Stimulated activated CD4-positive, alpha-beta T cell treated with anti-CD3 and anti-CD28 coated beads, Interleukin-1b, Interleukin-23, amount 100 ng/mL, for 4 hours (primary cell): ENCODE measurements around the gene CDKN2A.

Source experiments
- DNase-seq, 2 donors: peaks; one replicate each; pipeline ENCODE4 v3.0.0-alpha.2; 2020; ENCODE audit warnings: low read depth in 2 of 2

Gene CDKN2A

DNA sequence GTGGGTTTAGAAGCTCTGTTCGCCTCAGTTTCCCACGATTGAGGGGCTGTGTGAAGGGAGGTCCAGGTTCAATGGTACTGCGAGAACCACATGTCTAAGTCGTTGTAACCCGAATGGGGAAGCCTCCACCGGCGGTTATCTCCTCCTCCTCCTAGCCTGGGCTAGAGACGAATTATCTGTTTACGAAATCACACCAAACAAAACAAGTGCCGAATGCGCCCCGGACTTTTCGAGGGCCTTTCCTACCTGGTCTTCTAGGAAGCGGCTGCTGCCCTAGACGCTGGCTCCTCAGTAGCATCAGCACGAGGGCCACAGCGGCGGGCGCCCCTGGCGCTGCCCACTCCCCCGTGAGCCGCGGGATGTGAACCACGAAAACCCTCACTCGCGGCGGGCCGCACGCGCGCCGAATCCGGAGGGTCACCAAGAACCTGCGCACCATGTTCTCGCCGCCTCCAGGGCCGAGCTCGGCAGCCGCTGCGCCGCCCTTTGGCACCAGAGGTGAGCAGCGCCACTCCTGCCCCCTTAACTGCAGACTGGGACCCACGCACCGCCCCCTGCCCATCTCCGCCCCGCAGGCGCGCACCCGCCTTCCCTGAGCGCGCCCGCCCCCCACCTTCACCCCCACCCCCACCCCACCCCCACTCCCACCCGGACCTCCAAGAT is at the start of gene CDKN2A:
TSS of gene CDKN2A (minus strand) at position 500 of the 663 bp plus-strand sequence.
- peak in 1 of 2 donors; percentile 17 for DNase-seq

DNA sequence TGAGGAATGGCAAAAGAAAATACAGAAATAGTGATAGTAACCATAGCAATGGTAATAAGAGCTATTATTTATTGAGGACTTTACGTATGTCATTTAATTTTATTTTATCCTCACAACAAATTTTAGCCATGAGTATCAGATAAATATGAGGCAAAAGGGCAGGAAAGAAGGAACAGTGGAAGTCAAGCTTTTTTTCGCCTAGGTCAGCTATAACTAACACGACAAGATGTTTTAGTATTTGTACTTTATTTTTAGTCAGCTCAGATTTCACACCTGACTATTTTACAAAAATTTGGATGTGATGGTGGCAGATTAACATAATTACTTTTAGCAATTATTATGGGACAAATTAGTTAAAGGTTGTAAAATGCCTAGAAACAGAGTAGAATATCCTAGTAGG is 49.7 kb upstream of the CDKN2A start:
- no peak for DNase-seq

DNA sequence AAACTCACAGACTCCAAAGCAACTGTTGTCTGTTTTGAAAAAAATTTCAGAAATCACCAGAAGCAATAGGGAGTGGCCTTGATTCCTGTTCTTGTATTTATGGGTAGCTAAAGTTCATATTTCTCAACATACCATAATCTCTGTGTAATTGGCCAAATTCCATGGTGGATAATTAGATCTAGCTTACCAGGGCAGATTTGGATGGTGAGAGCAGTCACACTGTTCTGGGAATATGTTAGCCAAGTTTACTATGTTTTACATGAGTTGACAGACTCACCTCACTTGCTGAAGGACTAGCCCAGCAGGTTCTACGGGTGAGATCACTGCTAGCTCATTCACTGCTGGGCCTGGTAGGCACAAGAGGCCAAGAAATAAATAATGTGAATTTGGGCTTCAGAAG is 47.6 kb upstream of the CDKN2A start:
- no peak for DNase-seq

DNA sequence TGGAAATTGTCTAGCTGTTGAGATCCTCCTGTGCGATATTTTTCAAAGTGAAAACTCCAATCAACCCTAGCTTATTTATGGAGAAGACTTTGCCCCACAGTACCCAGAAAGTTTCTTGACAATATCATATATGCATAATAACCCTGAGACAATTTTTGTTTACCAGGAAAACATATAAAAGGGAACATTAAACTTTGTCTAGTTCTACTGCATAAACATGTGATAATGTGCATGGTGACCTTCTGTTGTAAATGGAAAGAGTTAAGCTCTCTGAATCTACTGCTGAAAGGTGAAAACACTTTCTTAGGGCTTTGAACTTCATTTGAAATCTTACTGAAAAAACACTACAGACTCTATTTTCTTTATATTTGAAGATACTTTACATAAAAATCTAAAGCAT is 47.2 kb upstream of the CDKN2A start:
- no peak for DNase-seq

DNA sequence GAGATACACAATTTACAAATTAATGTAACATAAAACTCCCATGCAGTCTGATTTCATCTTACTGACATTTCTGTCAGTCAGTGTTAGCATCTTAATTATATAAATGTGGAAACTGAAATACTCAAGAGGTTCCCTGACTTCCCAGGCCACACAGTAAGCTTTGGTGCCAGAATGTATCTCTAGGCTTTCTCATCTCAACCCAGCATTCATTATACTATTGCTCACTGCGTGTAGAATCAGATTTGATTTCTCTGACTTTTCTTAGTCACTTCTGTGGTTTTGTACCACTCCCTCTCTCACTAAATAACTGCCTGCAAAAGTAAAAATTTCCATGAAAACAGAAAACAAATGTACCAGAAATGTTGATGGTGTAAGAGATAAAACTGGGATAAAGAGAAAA is 46.6 kb upstream of the CDKN2A start:
- no peak for DNase-seq

DNA sequence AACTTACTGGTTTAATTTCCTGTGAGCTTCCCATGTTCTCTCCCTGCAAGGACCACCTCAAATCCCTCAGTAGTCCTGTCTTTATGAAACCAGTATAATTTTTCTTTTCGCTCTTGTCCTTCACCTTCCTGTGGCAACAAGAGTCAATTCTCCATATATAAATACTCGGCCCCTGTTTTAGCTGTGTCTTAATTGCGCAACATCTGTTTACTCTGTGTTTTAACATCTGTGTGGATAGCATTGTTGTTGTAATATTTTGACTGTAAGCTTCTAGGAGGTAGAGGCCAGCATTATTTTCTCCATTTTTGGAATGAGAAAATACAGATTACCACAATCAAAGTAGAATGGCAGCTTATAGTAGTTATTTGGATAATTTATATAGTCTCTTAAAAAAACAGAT is 45.1 kb upstream of the CDKN2A start:
- no peak for DNase-seq

DNA sequence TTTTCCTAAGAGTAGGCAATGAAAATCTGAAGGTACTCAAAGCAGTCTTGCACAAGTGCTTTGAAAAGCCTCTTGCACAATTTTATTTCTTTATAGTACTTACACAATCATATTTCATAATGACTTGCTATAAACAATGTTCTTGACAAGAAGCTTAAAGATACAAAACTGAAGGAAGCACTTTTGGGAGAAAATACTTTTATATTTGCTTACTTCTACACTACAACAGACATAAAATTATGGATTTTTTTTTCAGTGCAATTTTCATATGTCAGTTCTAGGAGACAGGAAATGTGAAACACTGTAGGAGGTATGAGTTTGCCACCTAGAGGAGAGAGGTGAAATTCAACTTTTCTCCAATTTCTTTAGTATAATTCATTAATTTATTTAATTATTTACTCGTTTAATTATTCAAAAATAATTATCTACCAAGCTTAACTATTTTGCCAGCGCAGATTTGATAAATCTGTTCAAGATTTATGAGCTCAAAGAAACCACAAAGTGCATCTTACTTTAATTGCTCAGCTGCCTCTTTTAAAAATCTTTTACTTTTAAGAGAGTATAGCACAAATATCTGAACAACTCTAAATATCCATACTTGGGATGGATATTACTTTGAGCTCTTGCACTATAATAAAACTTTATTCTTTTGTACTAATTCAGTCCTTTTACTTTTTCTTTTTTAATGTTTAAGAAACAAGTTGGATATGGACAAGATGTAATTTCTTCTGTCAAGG is 43.9 kb upstream of the CDKN2A start:
- DNase-seq = no peak

DNA sequence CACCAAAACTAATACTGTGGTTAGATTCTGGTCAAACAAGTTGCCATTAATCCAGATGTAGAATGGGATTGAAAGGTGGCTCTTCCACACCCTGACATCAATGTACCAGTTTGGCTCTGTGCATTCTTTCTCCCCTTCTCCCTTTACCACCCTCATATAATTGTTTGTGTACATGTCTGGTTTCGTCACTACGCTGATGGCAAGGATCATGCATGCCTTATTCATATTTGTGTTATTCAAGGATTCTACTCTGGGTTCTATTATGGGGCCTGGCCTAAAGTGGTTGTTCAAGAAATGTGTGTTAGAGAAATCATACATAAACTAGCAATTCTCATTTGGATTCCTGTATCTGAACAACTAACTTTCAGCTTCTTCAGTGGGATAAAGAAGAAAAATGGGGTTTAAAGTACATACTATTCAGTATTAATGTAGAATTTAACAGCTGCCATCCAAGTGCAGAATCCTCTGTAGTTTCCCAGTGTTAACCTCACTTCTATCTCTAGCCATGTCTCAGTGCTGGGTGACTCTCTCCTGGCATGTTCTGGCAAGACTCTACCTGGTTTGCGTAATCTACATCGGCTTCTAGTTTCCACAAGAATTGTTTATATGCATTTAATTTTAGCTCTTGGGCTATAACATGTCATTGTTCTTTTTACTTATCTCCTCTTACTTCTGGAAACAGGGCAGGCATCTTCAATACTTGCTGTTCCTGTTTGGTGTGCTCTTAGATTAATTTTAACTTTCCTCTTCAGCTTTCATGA is 42.9 kb upstream of the CDKN2A start:
- no peak for DNase-seq

DNA sequence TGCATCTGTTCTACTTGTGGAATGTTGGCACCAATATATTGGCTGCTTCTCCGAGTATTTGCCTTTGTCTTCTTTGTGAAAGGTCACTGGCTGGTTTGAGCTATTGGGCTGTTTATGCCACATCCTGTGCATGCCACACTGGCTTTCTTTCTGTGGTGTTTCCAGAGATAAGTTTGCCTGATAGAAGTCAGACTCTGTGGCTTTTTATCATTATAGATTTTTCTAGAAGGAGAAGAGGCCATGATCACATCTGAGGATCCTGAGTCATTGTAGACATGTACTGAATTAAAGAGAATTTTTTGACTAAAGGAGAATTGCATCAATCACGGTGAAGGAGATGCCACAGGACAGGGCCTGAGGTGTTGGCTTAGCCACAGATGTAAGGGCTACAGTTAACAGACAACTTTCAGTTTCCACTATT is 41.4 kb upstream of the CDKN2A start:
- DNase-seq = no peak

DNA sequence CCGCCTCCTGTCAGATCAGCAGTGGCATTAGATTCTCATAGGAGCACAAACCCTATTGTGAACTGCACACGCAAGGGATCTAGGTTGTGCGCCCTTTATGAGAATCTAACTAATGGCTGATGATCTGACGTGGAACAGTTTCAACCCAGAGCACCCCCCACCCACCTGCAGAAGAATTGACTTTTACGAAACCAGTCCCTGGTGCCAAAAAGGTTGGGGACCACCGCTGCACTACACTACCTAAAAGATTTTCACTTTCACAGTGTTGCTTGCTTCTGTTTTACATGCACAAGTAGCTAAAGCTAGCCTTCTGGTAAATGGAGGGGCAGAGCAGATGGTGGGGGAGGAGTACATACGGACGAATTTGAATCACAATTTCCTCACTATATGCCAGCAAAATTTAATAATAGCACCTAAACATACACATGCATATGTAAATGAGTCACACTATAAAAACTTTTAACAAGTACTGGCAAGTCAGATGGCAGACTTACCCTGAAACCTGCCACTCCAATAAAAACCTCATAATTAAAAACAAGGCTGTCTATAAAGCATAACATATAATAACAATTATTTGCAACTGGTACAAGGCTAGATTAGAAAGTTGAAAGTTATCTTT is 38.9 kb upstream of the CDKN2A start:
- no peak for DNase-seq

DNA sequence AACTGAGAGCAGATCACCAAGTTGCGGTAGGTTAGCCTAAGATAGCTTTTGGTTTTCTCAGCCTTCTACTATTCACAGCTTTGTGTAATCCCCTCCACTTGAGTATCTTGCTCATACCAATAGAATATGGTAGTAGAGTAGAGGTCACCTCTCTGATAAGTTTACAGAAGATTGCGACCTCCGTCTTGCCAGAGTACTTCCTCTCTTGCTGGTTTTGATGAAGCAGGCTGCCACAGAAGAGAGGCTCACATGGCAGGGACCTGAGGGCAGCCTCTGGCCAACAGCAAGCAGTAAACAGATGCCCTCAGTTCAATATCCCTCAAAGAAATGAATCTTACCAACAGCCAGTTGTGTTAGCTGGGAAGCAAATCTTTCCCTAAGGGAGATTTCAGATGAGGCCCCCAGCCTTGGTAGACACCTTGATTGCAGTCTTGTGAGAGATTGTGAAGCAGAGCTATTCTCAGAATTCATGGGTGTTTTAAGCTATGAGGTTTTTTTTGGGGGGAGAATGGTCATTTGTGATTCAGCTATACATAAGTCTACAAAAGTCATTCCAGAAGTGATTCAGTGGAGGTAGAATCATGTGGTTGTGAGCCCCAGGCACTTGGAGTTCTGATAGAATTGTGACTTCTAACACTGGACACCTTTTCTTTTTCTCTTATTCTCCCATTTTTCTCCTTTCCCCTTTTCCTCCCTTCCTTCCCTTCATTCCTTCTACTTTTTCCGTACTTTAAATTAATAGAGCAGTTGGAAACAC is 37.6 kb upstream of the CDKN2A start:
- DNase-seq = no peak

DNA sequence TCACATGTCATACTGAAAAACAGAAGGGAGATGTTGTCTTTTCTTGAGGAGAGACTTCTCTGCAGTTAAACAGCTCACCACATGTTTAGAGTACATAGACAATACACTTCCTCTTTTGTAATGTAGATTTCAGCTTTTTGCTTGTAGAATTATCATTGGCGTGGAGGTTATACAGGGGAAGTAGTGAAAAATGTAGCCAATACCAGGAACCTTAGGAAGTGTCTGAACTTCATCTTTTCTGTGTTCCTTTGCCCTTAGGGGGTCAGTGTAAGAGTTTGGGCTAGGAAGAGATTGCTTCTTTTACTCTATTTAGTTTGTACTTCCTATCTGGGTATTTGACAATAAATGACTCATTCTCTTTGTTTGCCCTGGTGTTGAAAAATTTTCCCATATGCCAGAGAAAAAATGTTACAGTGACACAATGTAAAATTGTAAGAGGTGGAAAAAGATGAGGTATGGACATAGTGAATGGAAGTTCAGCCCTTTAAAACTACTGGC is 36.0 kb upstream of the CDKN2A start:
- no peak for DNase-seq

DNA sequence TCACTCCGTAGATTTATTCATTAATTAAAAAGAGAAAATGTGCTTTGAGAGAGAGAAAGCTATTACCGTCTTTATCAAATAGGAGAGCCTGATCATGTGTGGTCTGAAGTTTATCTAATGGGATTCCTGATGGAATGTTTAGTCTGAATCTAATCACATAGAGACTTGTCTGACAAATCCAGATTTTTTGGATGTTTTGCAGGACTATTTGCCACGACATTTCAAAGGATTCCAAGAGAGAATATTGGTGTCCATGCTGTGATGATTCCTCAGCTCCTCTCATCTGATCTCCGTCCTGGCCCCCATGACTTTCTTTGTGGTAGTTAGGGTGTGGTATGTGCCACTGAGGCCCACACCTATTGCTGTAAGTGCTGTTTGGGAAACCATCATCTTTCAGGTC is 35.0 kb upstream of the CDKN2A start:
- no peak for DNase-seq

DNA sequence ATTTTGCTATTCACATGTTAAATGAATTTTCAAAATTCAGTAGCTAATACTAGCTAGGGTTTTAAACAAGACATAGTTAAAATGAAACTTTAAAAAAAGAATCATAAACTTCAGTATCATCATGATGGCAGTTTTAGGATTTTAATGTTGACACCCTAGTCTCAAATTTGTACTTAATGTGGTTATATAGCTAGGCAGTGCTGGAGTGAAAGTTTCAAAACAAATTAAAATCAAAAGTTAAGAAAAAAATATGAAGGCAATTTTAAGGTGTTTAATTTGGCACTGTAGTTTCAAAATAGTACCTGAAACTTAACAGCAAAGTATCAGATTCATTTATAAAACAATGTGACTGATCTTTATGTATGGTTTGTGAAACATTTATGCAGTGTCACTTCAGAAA is 34.2 kb upstream of the CDKN2A start:
- no peak for DNase-seq

DNA sequence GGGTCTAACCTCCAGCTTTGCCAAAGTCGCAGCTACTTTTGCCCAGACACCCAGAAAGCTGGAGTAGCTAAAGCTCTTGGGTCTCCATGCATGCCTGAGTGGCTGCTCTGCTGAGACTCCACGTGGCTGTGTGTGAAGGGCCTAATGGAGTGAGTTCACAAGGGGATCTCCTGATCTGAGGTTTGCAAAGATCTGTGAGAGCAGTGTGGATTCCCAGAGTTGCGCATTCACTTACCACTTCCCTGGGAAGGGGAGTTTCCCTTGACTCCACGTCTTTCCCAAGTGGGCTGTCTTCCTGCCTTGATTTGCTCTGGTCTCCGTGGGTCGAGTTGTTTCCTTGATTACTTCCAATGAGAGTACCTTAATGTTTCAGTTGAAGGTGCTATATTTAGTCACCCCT is 32.5 kb upstream of the CDKN2A start:
- DNase-seq = no peak

DNA sequence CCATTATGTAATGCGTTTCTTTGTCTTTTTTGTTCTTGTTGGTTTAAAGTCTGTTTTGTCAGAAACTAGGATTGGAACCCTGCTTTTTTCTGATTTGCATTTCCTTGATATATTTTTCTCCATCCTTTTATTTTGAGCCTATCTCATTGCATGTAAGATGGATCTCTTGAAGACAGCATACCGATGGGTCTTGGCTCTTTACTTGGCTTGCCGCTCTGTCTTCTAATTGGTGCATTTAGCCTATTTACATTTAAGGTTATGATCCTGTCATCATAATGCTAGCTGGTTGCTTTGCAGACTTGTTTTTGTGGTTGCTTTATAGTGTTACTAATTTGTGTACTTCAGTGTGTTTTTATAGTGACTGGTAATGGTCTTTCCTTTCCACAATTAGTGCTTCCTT is 28.2 kb upstream of the CDKN2A start:
- DNase-seq = no peak

DNA sequence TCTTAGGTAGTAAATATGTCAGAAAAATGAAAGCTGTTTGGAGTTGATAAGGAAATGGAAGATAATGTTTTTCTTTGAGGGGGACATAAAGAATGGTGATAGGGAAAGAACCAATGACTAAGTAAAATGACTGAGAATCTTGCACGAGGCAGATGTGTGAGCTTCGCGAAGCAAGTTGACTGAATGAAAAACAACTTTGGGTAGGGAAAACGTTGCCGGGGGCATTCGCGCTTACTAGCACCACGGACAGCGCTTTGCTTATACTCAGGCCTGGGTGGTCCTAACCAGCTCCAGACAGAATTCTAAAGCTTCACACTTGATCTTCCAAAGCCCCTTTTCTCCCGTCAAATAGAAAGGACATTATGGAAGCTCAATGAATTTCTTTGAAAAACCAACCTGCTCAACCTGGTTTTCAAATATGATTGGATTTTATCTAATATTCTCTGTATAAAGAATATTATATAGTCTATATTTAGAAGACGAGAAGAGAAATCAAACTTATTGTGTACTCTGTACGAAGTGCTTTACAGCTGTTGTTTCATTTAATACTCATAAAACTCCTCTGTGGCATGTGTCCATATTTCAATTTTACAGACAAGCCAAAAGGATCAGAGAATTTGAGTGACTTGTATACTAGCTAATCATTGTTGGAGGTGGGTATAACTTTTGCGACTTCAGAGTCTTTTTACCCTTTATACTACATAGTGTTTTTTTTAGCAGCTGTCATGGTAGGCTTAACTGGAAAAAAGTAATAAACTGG is 16.9 kb upstream of the CDKN2A start:
- DNase-seq = no peak

DNA sequence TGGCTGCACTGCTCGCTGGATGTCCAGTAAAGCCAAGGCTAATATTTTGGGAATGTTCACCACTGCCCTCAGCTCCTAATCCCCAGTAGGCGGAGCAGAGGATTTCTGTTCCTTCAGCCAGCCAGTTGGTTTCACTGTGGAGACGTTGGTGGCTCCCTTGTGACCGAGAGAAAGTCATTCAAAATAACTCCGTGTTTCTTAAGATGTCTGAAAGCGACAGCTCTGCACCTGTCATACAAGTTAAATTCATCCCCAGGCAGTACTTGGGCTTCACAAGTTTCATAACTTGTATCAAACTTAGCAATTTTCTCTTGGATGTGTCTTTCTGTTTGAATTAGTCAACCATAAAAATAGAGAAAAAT is 15.3 kb upstream of the CDKN2A start:
- DNase-seq = no peak

DNA sequence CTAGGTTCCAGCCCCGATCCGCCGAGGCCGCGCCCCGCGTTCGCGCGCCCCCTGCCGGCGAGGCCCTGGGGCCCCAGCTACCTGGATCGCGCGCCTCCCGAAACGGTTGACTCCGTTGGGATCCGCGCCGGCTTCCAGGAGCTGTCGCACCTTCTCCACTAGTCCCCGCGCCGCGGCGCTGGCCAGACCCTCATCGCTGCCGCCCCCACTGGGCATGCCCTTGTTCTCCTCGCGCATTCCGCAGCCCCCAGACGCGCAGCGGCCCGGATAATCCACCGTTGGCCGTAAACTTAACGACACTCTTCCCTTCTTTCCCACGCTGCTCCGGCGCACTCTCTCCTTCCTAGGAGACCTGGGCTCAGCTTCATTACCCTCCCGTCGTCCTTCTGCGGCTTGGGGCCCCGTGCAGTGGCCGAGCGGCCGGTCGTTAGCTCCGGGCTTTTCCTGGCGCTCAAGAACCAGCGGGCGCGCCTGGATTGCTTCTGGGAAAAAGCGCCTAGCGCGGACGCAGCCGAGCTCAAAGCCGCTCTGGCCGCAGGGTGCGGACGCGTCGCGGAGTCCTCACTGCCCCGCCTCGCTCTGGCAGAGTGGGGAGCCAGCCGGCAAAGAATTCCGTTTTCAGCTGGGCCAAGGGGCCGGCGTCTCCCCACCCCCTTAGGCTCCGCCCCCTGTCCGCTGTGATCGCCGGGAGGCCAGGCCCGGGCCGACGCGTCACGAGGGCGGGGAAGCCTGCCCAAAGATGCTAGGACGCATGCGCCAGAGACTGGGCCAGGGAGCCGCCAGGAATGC is 14.7 kb upstream of the CDKN2A start, which contains the start of gene CDKN2B:
TSS of gene CDKN2B (minus strand) at position 589 of the 789 bp plus-strand sequence. CDS start at position 237, 352 bp downstream.
- DNase-seq = peak; percentile 53 to 59

DNA sequence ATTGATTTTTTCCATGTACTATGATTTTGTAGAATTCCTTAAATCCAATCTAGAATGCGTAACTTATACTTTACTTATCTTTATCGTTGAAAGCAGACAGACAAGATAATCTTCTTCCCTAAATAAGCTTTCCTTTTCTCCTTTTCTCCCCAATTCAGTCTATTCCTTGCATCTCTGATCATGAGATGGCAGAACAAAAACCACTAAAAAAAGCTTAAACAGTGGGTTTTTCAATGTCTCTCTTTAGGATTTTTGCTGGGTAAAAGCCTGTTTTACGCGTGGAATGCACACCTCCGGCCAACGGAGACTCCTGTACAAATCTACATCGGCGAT is 14.2 kb upstream of the CDKN2A start:
- no peak for DNase-seq
